Measurements from ENCODE around the gene APPBP2.

The APPBP2 gene

DNA sequence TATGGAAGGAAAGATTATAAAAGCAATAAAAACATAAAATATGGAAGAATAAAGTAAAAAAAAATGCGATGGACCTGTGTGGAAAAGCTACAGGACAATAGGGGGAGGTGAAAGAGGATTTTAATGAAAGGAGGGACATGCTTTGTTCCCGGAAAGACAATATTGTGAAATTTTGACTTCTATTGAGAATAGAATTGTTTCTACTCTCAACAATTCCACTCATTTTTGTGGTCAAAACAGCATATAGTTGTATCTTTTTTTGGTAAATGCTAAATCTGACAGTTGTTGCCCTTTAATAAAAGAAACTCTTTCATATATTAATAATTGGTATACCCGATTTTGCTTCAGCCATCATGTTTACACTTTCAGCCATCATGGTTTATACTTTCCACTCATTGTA lies 22.9 kb upstream of the APPBP2 start:
- POLR2A ChIA-PET, result no interaction called here
- H3K4me3 ChIP-seq (ENCODE audit: low read depth, low read length), result no peak overlapping the region
- TF ChIP-seq, protein P1, sequence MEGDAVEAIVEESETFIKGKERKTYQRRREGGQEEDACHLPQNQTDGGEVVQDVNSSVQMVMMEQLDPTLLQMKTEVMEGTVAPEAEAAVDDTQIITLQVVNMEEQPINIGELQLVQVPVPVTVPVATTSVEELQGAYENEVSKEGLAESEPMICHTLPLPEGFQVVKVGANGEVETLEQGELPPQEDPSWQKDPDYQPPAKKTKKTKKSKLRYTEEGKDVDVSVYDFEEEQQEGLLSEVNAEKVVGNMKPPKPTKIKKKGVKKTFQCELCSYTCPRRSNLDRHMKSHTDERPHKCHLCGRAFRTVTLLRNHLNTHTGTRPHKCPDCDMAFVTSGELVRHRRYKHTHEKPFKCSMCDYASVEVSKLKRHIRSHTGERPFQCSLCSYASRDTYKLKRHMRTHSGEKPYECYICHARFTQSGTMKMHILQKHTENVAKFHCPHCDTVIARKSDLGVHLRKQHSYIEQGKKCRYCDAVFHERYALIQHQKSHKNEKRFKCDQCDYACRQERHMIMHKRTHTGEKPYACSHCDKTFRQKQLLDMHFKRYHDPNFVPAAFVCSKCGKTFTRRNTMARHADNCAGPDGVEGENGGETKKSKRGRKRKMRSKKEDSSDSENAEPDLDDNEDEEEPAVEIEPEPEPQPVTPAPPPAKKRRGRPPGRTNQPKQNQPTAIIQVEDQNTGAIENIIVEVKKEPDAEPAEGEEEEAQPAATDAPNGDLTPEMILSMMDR (IDR thresholded peaks at IDR 0.05; ENCODE audit: insufficient read depth, low read length, missing control alignments), result no peak
- CTCF ChIA-PET, result interaction anchor here (0.7 to 1.8 kb wide), 4 partner anchors 9 to 83 kb away, joined by 3 to 7 read pairs (median 4); no protein-coding TSS in a partner anchor
- no peak for DNase-seq (ENCODE audit: low read depth, low spot score)

DNA sequence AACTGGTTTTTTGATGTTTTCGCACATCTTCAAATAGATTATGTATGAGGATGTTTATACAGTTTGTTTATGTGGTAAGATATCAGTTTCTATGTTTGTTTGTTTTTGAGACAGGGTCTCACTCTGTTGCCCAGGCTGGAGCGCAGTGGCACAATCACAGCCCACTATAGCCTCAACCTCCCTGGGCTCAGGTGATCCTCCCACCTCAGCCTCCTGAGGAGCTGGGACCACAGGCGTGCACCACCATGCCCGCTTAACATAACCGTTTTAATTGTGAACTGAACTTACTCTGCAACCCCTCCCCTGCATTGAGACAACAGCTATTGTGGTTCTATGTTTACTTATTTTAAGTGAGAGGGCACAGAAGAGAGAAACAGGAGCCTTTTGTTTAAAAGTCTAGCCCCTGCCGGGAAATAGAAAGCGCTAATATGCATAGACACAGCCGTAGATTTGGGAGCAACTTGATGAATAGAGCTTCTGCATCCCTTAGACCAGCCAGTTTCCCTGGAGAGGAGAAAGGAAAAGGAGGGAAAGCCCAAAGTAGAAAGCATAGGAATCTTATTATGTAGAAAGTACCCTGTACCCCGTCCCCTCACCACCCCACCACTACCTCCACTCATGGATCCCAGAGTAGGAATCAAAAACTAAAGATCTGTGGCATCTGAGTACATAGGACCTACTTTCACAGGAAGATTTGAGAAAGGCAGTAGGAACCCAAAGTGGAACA lies 19.6 kb upstream of the APPBP2 start:
- DNase-seq (ENCODE audit: low read depth, low spot score), result no peak
- POLR2A ChIA-PET, result no interaction called here
- TF ChIP-seq, protein P1 (IDR thresholded peaks at IDR 0.05; ENCODE audit: insufficient read depth, low read length, missing control alignments), result no peak
- no peak overlapping the region for H3K4me3 ChIP-seq (ENCODE audit: low read depth, low read length)
- CTCF ChIA-PET, result interaction anchor here (1.2 to 1.4 kb wide), 3 partner anchors 9 to 24 kb away, joined by 3 to 6 read pairs (median 4); no protein-coding TSS in a partner anchor

DNA sequence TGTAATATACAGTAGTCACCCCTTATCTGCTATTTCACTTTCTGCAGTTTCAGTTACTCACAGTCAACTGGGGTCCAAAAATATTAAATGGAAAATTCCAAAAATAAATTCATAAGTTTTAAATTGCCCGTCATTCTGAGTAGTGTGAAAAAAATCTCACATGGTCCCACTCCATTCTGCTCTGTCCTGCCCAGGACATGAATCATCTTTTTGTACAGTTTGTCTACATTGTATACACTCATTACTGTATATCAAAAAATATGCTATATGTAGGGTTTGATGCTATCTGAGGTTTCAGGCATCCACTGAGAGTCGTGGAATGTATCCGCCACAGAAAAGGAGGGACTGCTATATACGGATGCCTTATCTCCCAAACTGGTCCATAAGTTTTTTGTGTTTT lies 16.0 kb upstream of the APPBP2 start:
- POLR2A ChIA-PET, result no interaction called here
- H3K4me3 ChIP-seq (ENCODE audit: low read depth, low read length), result no peak overlapping the region
- CTCF ChIA-PET, result no interaction called here
- DNase-seq (ENCODE audit: low read depth, low spot score), result no peak
- TF ChIP-seq, protein P1 (IDR thresholded peaks at IDR 0.05; ENCODE audit: insufficient read depth, low read length, missing control alignments), result no peak

DNA sequence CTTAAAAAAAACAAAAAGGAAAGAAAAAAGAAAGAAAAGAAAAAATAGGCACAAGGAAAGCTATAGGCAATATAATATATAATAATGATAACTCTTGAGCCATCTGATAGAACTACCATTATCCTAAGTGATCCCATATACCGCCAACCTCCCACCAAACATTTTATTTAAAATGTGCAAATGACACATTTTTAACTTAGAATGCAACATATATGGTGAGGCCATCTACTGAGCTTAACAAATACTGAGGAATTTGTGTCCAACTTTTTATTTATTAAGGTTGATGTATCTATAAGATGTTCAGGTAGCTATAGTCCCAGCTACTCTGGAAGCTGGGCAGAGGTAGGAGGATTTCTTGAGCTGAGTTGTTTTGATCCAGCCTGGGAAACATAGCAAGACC lies 14.4 kb upstream of the APPBP2 start:
- TF ChIP-seq, protein P1 (IDR thresholded peaks at IDR 0.05; ENCODE audit: insufficient read depth, low read length, missing control alignments), result no peak
- no peak overlapping the region for H3K4me3 ChIP-seq (ENCODE audit: low read depth, low read length)
- ChIA-PET CTCF (interaction anchor here (1.0 to 1.7 kb wide), 3 partner anchors 9 to 98 kb away, joined by 3 to 4 read pairs (median 4); no protein-coding TSS in a partner anchor), POLR2A (no interaction called here)
- DNase-seq (ENCODE audit: low read depth, low spot score), result no peak

DNA sequence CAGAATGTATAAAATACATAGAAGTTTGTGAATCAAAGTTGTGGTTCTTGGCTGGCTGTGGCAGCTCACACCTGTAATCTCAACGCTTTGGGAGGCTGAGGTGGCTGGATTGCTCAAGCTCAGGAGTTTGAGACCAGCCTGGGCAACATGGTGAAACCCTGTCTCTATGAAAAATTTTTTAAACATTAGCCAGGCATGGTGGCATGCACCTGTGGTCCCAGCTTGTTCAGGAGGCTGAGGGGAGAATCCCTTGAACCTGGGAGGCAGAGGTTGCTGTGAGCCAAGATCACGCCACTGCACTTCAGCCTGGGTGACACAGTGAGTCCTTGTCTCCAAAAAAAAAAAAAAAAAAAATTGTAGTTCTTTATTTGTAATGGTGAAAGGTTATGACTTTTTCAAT lies 13.8 kb upstream of the APPBP2 start:
- TF ChIP-seq, protein P1 (IDR thresholded peaks at IDR 0.05; ENCODE audit: insufficient read depth, low read length, missing control alignments), result no peak
- no peak for DNase-seq (ENCODE audit: low read depth, low spot score)
- H3K4me3 ChIP-seq (ENCODE audit: low read depth, low read length), result no peak overlapping the region
- ChIA-PET POLR2A (no interaction called here), CTCF (interaction anchor here (1.0 to 1.7 kb wide), 2 partner anchors 9 to 30 kb away, joined by 4 read pairs; no protein-coding TSS in a partner anchor)

DNA sequence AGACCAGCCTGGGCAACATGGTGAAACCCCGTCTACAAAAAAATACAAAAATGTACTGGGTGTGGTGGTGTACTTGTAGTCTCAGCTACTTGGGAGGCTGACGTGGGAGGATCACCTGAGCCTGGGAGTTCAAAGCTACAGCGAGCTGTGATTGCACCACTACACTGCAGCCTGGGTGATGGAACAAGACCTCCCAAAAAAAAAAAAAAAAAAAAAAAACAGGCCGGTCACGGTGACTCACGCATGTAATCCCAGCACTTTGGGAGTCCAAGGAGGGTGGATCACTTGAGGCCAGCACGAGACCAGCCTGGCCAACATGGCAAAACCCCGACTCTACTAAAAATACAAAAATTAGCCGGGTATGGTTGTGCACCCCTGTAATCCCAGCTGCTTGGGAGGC lies 12.7 kb upstream of the APPBP2 start:
- DNase-seq (ENCODE audit: low read depth, low spot score), result no peak
- TF ChIP-seq, protein P1 (IDR thresholded peaks at IDR 0.05; ENCODE audit: insufficient read depth, low read length, missing control alignments), result no peak
- POLR2A ChIA-PET, result no interaction called here
- CTCF ChIA-PET, result no interaction called here
- H3K4me3 ChIP-seq (ENCODE audit: low read depth, low read length), result no peak overlapping the region
